GM21619 (cell line): ENCODE results near the gene CLK1.
A peak's percentile ranks its signal among the peaks of the same experiment; 100 is the strongest.
"Not testable (repeated sequence)": the region's sequence is repeated elsewhere in the genome, so short reads cannot be mapped to it uniquely, and the experiment has no call there.

Experiments used
- ATAC-seq: cut with Tn5 transposase; IDR thresholded peaks from one replicate; pipeline ENCODE4 v1.9.1; 2021; ENCODE audit not compliant: unreplicated experiment

Gene CLK1

GRCh38 chr2:200864176-200865034 is at the start of gene CLK1:
Gene CLK1 (minus strand): TSS chr2:200864658. CDS start chr2:200861862, 2,796 bp downstream.
- peak; percentile 78 for ATAC-seq

- no peak for ATAC-seq
Measured at GRCh38 chr2:200913654-200914053, 49.2 kb upstream of the CLK1 start.

GRCh38 chr2:200909958-200910357 is 45.5 kb upstream of the CLK1 start:
- ATAC-seq: no peak

GRCh38 chr2:200905618-200906296 is 41.3 kb upstream of the CLK1 start:
- no peak for ATAC-seq

- ATAC-seq: peak; percentile 100
Measured at GRCh38 chr2:200901459-200902072, 37.1 kb upstream of the CLK1 start.

GRCh38 chr2:200899482-200899881 is 35.0 kb upstream of the CLK1 start:
- ATAC-seq: no peak

- ATAC-seq: peak; percentile 86
Measured at GRCh38 chr2:200888704-200889625, 24.5 kb upstream of the CLK1 start, which contains the start of the genes NIF3L1 and PPIL3. Gene NIF3L1 (plus strand): TSS chr2:200889371. CDS start chr2:200891944, 2,573 bp downstream. Gene PPIL3 (minus strand): TSS chr2:200889077. CDS start chr2:200887615, 1,462 bp downstream.

- not testable (repeated sequence) for ATAC-seq
Measured at GRCh38 chr2:200881715-200882249, 17.3 kb upstream of the CLK1 start.

- ATAC-seq: no peak
Measured at GRCh38 chr2:200878289-200878880, 13.9 kb upstream of the CLK1 start.

- no peak for ATAC-seq
Measured at GRCh38 chr2:200877443-200877842, 13.0 kb upstream of the CLK1 start.

- no peak for ATAC-seq
Measured at GRCh38 chr2:200873560-200873959, 9.1 kb upstream of the CLK1 start.

GRCh38 chr2:200871151-200871550 is 6.7 kb upstream of the CLK1 start:
- ATAC-seq: no peak

- no peak for ATAC-seq
Measured at GRCh38 chr2:200869014-200869413, 4.6 kb upstream of the CLK1 start.

- ATAC-seq: peak; percentile 5
Measured at GRCh38 chr2:200863782-200864175, 679 bp downstream of the CLK1 start.

GRCh38 chr2:200862532-200863000 is 1.9 kb downstream of the CLK1 start:
- ATAC-seq: no peak

GRCh38 chr2:200861617-200862155 is 2.8 kb downstream of the CLK1 start:
- ATAC-seq: no peak

GRCh38 chr2:200860092-200860795 is 4.2 kb downstream of the CLK1 start:
- ATAC-seq: no peak

GRCh38 chr2:200856806-200857205 is 7.7 kb downstream of the CLK1 start:
- ATAC-seq: no peak

GRCh38 chr2:200852605-200853004 is 11.9 kb downstream of the CLK1 start:
- ATAC-seq: no peak
